GM12891 (cell line): ENCODE results near the gene COX5B.

ENCODE experiments used
- DNase-seq: peaks from one replicate; pipeline ENCODE4 v3.0.0; 2011; ENCODE audit warnings: low spot score; ENCODE audit not compliant: insufficient read length
- FAIRE-seq: peaks from 2 replicates; lab custom pipeline; 2011; peaks lifted over from hg19 to GRCh38; lab: Jason Lieb, UNC
- PAX5 ChIP-seq: IDR thresholded peaks from 2 replicates; pipeline ENCODE4 v1.6.1; 2011; ENCODE audit warnings: low read length, moderate library complexity, mild to moderate bottlenecking; ENCODE audit not compliant: insufficient read depth, severe bottlenecking
- POLR2A ChIP-seq: IDR thresholded peaks from 2 replicates; pipeline ENCODE4 v1.6.1; 2011; ENCODE audit warnings: low read depth, low read length, control low read depth
- POLR2AphosphoS5 ChIP-seq: IDR thresholded peaks from 2 replicates; pipeline ENCODE4 v1.6.1; 2011; ENCODE audit warnings: low read depth, low read length, control low read depth
- POU2F2 ChIP-seq: IDR thresholded peaks from 2 replicates; pipeline ENCODE4 v1.6.1; 2011; ENCODE audit warnings: low read depth, mild to moderate bottlenecking, control low read depth, low read length, moderate library complexity
- SPI1 ChIP-seq: IDR thresholded peaks from 2 replicates; pipeline ENCODE4 v1.6.1; 2011; ENCODE audit warnings: low read depth, low read length, control low read depth
- TAF1 ChIP-seq: IDR thresholded peaks from 2 replicates; pipeline ENCODE4 v1.6.1; 2011; ENCODE audit warnings: low read depth, low read length, control low read depth

The COX5B gene

DNA sequence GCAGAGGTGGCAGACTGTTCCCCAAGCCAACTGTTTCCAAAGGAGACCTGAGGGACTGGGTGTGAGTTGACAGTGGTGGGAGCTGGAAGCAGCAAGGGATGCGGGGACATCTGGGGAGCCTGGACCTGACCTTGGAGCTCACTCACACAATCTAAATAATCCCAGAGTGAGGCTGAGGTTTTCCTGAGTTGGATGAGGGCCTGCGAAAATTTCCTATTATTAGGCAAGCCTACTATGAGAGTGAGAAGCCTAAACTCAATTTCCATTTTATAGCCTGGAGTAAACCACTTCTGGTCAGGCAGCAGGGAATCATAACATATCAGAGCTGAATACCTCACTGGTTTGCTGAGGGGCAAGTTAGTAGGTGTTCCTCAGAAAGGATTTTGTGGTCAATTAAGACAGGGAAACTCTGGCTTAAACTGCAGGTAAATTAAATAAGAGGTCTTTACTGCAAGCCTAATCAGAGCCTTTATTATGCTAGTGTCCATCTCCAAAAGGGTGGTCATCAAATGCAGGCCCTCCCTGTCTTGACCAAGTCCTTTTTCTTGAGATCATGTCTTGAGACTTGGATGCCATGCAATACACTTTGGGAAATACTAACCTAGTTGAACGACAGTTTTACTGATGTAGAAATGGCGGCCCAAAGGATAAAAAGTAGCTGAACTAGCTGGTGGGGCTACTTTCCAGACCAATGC, 1.7 kb upstream of the COX5B start:
- FAIRE-seq (no peak), DNase-seq (no peak)
- TF ChIP-seq SPI1, result no peak
- TF ChIP-seq POLR2A, result no peak
- TF ChIP-seq PAX5, result no peak

DNA sequence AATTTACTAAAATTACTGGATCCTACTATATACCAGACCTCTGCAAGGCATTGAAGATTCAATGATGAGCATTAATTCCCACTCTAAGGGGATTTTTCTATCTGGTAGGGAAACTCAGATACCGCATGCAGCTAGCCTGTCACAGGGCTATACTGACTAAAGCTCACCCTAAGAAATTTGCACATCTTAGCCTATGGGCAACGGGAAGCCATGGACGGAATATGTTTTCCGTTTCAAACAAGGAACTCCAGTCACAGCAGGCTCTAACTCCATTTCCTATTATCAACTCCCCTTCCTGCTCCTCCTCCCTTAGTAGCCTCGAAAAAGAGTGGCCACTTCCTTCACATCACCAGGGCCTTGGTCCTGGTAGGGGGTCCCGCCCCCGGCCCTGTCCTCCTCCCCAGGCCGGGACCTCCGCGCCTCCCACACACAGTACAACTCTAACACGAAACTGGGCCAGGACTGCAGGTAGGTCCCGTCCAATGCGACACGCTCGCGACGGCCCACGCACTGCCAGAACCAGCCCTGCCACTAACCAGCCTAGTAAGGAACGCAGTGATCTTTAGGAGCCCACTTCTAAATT, 659 bp upstream of the COX5B start:
- DNase-seq (no peak), FAIRE-seq (peak; percentile 28)
- no peak for TF ChIP-seq SPI1
- TF ChIP-seq POLR2AphosphoS5, result no peak
- no peak for TF ChIP-seq POU2F2
- no peak for TF ChIP-seq PAX5
- no peak for TF ChIP-seq TAF1
- TF ChIP-seq POLR2A, result no peak

DNA sequence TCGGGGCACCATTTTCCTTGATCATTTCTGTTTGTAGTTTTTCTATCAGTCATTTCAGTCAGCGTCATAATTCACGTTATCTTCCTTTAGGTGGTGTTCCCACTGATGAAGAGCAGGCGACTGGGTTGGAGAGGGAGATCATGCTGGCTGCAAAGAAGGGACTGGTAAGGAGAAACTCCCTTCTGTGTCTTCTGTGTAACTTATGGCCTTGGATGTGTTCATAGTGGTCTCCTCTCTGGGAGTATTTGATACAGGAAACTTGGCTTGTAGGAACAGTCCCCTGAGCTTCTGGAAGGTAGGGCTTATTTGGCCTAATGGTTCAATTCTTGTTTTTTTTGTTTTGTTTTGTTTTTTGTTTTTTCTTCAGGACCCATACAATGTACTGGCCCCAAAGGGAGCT, 1.1 kb downstream of the COX5B start:
- TF ChIP-seq POLR2AphosphoS5, result no peak
- DNase-seq (no peak), FAIRE-seq (no peak)

DNA sequence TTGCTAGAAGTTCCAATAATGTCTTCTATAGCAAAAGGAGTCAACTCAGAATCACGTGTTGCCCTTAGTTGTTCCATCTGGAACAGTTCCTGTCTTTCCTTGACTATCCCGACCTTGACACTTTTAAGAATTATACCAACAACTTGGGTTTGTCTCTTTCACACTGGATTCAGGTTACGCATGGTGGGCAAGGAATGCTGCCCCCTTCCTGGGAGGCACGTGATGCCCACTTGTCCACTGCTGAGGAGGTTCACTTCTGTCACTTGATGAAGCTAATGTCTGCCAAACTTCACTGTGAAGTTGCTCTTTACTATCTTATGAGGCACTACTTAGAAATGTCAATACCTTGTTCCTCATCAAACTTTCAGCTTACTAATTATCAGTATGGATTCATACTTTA, 5.3 kb downstream of the COX5B start:
- FAIRE-seq (no peak), DNase-seq (no peak)
- TF ChIP-seq PAX5, result no peak
- no peak for TF ChIP-seq SPI1
- no peak for TF ChIP-seq POU2F2
- TF ChIP-seq POLR2A, result no peak
- no peak for TF ChIP-seq POLR2AphosphoS5
- TF ChIP-seq TAF1, result no peak

DNA sequence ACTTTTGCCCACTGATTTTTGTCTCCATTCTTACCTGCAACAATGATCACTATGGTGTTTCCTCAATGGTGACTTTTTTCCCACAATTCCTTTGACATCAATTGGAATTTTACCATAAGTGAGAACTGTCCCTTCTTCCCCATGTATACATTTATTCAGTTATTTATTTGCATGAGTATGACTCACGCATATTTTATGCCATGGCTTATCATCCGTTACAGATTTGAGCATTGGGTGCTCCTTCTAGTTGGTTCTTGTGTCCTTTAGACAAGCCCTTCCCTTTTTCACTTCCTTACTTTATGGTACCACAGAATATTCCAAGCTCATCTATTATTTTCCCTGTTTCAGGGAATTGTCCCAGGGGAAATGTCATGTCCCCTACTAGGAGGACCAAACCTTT, 7.6 kb downstream of the COX5B start:
- FAIRE-seq (no peak), DNase-seq (no peak)
- TF ChIP-seq SPI1, result 0 out of 2 replicates have a peak, but pooled peaks have one; percentile 3
- TF ChIP-seq POU2F2, result no peak

DNA sequence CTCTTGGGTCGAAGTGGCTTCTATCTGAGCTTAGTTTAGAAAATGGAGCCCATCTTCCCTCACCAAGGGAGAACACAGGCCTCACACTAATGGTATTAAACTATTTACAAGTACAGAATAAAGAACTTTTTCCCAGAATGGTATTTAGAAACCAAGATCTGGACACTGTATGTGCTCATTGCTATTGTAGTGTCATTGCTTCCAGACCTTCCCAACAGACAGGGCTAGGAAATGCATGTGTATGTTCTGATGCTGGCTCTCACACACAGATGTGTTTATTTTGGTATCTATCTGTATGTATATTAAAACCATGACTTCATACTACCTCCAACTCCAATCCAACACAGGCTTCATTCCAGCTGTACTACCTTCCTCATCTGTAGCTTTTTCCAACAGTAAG, 8.0 kb downstream of the COX5B start:
- DNase-seq, result no peak
- no peak for TF ChIP-seq SPI1
- peak; percentile 28; the same call in 1 of the 2 replicates for TF ChIP-seq POLR2AphosphoS5
- no peak for FAIRE-seq

DNA sequence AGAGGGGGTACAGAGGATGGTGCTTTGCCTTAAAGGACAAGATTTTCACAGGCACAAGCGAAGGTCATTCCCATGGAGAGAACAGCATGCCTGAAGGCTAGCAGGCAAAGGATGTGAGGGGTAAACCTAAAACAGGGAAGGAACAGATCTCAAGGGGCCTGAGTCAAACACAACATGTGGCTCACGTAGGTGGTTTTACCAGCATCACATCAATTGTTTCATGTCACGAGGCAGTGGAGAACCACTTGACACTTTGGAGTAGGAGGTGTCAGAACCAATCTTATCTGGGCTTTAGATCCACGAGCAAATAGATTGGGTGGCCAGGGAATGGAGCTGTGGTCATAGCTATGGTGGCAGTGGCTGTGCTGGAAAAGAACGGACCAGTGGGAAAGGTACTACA, 8.4 kb downstream of the COX5B start:
- DNase-seq, result no peak
- FAIRE-seq, result no peak
- TF ChIP-seq POLR2A, result no peak
- no peak for TF ChIP-seq SPI1
- TF ChIP-seq POU2F2, result no peak
- TF ChIP-seq PAX5, result no peak
- TF ChIP-seq POLR2AphosphoS5, result no peak
- no peak for TF ChIP-seq TAF1

DNA sequence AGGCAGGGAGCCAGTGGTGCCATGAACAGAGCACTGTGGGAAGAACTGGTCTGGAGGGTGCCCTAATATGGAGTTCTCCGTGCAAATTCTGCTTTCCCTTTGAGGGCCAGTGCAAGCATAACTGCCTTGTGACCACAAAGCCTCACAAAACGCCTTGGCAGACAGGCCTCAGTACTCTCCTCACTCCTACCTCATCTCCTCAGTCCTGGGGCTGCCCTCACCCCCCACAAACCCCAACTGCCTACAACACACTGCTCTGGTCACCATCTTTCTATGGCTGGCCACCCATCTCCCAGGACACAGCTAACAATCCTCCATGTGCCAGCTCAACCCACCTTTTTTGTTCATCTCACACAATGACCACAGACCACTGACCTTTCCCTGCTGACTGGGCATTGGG, 8.9 kb downstream of the COX5B start:
- peak; percentile 66; the same call in 1 of the 2 replicates for TF ChIP-seq POLR2AphosphoS5
- no peak for TF ChIP-seq POLR2A
- no peak for FAIRE-seq
- no peak for DNase-seq

DNA sequence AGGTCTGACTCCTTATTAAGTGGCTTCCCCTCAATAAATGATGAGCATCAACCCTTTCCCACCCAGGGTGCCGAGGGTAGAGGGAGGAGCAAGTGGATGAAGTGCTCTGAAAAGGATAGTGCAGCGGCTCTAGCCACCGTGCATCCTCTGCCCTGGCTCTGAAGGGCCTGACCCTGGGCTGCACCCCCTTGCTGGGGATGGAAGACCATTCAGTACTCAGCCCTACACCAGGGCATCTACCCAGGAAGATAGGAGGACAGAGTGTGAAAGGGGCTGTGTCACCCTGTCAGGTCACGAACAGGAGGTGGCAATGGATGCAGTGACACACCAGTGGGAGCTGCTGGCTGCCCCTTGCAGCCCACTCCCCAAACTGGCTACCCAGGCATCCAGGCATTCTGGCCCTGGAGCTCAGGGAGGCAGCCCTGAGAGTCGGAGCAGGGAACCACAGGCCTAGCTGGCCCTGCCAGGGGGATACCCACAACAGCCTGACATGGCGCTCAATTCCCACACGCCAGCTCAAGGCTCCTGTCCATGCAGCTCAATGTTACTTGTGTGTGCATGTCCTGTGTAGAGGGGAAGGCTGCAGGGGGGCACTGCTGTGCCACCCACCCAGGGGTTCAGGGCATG, 10.4 kb downstream of the COX5B start:
- TF ChIP-seq POLR2AphosphoS5 (no peak), POLR2A (0 out of 2 replicates have a peak, but pooled peaks have one; percentile 10)
- DNase-seq (no peak), FAIRE-seq (no peak)

DNA sequence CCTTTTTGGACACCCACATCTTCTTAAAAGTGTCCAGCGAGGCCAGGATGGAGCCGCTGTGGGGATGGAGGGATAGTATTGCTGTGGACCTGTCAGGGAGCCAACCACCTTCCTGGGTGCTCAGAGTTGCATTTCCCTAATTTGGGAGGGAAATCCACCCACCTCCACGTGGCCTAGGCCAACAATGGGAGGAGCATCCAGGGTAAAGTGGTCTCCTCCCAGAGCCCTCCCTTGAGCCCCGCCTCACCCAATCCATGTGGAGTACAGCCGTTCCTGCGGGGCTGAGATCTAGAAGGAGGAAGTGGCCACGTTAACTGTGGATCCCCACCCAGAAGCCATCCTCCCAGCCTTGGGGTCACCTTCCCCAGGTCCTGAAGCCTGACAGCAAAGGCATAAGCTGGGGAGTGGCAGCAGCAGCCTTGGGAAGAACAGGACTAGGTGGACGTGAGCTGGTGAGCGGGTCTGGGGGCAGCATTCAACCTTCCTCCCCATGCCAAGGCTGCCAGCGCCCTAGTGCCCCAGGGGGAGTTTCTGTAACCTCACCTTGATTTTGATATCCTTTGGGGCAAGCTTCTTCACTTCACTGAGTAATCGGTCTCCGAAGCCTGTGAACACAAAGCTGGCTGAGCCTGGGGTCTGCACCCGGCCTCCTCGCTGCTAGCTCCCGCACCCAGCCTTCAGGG, 11.2 kb downstream of the COX5B start:
- FAIRE-seq, result no peak
- no peak for DNase-seq
- TF ChIP-seq POU2F2 (no peak), SPI1 (no peak), TAF1 (no peak), POLR2A (no peak), PAX5 (no peak), POLR2AphosphoS5 (no peak)
